HG02852 (cell line): ENCODE data around the gene MRC1.

Experiments
- ATAC-seq: cut with Tn5 transposase; IDR thresholded peaks from one replicate; pipeline ENCODE4 v1.9.1; 2021; ENCODE audit warnings: mild to moderate bottlenecking, moderate library complexity; ENCODE audit not compliant: unreplicated experiment

The MRC1 gene

DNA sequence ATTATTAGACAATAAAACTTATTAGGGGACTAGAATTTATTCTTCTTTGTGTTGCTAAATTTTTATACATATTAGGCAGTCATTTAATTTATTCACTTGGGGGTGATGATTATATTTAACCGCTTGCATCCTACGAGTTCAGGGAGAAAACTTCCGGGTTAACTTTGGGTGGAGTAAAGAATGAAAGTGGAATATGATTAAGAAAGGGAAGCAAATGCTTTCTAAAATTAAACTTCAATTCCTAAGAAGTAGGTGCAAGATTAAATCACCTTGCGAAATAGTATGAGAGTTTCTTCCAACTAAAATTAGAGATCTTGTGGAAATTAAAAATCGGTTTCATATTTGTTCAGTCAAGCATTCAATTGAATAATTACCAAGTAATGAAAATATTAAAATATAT, 33.5 kb downstream of the MRC1 start:
- ATAC-seq = no peak

DNA sequence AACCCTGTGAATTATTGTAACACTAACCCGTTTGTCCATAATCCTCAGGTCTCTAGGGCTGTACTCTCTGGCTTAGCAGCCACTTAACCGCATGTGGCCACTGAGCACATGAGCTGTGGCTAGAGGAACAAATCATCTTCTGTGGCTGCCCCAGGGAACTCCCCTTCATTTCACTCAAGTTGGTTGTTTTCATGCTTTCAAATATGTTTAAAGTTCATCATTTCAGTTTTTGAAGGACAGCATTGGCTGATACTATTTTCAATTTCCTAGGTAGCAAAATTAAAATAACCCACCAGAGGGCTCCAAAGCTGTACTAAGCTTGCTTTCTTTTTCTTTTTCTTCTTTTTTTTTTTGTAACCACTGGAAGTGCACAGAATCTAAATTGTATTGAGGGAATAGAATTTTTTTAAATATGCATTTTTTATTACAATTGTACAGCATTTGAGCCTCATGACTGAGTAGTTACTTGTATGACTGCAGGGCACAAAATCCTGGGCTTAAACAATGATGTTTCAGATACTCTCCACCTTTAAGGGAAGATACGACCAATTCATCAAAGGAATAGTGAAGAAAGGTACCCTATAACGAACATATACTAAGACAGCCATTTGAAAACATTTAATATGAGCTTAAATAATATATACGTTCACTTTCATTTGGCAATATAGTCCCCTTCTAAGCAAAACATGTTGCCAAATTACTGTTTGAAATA, 38.6 kb downstream of the MRC1 start:
- ATAC-seq = no peak

DNA sequence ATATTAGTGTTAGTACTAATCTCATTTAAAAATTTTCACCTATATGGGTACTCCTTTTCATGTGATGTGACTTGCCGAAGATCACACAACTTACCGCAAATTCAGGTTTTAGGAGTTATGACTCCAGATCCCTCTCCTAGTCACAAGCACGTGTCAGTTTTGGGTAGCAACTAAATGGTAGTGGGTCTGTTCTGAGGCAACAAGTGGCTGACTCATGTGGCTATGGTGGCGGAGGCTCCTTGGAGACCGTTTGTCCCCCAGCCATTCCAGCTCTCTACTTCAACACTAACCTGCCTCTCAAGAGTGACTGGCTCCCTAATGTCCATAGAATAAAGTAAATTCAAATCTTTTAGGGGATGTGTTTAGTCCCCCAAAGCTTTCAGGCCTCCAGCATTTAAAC, 39.5 kb downstream of the MRC1 start:
- ATAC-seq = no peak

DNA sequence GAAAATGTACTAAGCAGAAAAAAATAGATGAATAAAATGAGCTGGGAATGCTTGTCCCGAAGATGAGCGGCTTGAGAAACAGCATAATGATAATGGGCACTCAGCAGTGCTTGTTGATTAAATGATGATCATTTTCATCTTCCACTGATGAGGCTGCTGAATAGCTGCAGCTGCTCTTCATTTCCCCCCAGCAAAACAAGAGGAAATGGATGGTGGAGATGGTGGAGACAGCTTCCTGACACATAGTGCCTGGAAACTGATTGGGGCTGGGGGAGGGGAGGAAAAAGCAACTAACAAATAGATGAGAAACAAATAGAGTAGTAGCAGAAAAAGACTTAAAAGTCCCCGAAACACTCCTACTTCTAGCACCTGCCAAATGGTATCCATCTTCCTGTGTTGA, 41.4 kb downstream of the MRC1 start:
- ATAC-seq = no peak

DNA sequence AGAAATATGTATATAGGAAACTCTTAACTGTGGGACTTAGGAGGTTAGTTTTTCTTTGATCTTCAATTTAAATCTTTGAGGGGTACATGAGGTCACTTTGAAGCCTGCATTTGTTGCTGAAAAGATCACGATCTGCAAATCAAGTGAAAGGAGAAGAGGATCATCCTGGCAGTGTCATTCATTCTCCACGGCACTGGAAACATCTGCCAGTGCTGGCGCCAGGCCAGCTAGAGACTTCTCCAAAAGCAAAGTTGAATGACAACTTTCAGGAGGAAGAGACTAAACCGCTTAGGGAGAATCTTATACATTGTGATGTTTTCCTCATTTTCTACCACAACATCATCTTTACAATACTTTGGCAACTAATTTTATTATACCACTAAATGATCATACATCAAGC, 42.5 kb downstream of the MRC1 start:
- ATAC-seq = no peak

DNA sequence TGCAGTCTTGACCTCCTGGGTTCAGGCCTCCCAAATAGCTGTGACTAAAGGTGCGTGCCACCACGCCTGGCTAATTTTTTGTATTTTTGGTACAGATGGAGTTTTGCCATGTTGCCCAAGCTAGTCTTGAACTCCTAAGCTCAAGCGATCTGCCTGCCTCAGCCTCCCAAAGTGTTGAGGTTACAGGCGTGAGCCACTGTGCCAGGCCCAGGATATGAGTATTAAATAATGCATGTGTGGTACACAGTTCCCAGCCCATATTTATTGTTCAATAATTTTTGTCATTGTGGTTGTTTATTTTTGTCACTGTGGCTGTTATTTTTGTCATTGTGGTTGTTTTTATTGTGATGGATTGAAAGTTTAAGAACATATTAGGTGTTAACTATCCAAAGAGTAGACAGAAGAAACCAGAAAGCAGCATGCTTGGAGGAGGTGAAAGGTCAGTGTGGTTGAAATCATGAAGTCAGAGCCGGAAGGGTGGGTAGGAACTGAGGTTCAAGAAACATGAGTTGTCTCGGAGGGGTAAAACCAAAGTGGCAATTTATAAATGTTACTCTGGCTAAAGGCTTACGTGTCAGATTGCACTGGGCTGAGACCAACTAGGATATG, 45.0 kb downstream of the MRC1 start:
- no peak for ATAC-seq

DNA sequence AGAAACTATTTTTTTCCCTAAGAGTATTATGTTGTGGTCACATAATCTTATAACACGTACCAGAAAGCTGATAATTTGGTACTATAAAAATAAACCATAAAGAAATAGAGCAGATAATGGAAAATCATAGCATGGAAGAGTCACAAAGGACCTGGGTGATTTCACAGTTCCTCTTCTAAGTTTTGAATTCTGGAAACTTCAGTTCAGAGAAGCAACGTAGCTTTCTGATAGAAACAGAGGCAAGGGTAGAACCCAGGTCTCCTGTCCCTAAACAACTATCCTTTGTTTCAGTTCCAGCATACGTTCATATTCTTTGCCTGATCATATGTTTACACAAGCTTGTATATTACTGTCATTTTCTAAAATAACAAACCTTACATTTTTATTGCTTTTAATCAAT, 47.9 kb downstream of the MRC1 start:
- no peak for ATAC-seq

DNA sequence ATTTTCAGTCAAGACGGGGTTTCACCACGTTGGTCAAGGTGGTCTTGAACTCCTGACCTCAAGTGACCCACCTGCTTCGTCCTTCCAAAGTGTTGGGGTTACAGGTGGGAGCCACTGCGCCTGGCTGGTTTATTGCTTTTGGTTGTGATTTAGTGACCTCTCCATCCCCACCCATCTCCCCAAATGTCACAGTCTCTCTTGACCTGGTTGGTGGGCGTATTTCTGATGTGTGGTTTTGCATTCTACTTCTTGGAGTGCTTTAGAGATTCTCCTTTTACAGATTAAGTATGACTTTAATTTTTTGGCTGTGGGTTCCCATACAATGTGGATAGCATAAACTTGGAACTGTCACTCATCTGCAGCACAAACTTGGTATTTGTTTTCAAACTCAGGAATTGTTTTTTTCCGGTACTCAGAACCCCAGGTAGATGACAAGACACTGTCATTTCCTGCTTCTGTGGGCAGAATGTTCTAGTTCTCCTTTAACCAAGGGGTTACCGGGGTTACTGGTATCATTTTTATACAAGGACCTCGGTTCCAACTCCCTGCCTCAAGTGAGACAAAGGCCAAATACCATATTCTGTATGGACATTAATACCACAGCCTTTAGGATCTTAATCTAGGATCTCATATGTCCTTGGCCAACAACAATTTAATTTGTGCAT, 50.5 kb downstream of the MRC1 start:
- ATAC-seq = no peak

DNA sequence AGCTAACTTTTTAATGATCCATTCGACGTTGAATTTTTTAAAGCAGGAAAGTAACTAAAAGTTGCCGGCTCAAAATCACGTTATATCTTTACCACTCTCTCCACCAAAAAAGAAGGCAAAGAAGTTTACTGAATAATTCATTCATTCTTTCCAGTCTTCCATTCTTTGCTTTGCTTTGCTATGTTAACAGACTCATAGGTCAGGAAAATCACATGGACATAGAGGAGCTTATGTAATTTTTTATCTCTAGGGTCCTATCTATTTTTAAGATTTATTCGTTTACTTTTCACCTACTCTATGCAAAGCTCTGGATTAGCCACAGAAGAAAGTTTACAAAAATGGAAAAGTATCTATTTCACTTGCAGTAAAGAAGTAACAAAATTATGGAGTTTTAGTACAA, 52.6 kb downstream of the MRC1 start:
- ATAC-seq = no peak

DNA sequence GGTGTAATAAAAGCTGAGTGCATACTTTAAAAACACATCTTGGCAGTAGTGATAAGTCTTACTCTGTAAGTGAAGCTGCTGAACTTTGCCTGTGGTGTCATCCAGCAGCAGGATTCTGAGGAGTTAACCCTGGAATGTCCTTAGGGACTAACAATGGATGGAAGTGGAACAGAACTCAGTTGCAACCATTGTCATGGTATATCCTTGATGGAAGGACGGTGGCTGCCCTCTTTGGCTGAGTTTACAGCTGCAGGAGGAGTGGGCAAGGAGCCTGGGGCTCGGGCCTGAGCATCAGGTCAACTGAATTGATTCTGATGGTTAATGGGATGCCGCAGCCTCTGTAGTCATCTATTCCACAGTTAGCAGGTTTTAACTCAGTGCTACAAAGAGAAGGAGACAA, 56.2 kb downstream of the MRC1 start:
- ATAC-seq = no peak

DNA sequence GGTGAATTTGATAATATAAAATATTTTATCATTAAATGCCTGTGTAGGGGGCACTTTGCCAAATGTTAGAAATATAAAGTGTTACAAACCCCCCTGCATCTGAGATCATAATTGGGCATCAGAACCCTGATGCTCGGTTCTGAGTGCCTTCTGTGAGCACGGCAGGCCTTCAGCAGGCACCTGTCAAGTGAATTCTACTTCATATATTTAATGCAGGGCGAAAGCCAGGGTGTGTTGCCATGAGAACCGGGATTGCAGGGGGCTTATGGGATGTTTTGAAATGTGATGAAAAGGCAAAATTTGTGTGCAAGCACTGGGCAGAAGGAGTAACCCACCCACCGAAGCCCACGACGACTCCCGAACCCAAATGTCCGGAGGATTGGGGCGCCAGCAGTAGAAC, 57.2 kb downstream of the MRC1 start:
- no peak for ATAC-seq

DNA sequence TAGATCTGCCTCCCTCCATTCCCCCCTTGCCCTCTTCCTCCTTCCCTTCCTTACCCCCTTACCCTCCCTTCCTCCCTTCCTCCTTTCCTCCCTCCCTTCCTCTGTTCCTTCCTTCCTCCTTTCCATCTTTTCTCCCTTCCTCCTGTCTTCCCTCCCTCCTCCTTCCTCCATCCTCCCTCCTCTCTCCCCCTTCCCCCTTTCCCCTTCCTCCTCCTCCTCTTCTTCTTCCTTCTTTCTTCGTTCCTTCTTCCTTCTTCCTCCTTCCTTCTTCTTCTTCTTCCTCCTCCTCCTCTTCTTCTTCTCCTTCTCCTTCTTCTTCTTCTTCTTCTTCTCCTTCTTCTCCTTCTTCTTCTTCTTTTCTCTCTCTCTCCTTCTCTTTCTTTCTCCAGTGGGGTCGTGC, 57.9 kb downstream of the MRC1 start:
- ATAC-seq = no peak

DNA sequence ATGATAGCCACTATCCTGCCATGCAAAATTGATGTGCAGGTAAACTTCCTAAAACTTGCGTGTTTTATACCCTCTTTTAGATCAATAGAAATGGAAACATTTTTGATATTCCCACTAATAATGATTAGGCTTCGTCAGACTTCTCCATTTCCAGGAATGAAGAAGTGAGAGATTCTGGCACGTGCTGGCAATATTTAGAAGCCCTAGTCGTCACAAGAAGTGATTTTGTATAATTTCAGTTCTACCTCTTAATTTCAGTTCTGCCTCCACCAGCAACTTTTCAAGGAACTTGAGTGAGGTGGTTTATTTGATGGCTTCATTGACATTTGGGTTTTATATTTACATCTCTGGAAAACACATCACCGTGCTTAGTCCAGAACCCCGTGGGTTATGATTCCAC, 61.9 kb downstream of the MRC1 start:
- no peak for ATAC-seq

DNA sequence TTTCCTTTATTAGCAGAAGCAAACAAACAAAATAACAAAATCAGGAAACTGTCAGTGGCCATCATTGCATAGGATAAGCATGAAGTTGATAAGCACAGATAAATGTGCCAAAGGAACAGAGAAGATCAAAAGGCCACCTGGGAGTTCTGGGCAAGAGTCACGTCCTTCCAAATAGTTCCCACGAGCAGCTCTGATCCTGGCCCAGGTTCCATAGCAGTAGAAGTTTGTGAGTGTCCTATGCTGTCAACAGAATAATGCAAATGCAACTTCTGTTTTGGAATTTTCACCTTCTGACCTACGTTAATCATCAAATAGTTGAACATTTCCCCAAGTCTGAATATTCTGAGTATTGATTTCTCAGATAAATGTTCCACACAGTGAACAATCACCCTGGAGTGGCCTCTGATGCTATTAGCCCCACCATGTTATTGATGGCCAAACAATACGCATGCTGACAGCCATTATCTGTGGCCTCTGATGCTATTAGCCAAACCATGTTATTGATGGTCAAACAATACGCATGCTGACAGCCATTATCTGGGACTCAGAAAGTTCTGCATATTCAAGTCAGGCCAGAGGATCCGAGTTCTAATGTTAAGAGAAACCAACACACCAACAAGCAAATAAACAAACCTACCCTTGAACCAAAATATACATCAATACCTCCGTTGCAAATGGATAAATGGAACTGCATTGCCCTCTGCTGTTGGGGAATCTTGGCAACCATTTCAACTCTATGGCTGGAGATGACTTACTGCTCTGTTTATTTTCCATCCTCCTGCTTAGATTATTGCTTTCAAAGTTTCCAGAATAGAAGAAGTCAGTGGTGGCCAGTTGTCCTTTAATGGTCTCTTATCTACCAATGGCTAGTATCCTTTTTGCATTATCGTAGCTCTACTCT, 63.3 kb downstream of the MRC1 start:
- ATAC-seq = no peak

DNA sequence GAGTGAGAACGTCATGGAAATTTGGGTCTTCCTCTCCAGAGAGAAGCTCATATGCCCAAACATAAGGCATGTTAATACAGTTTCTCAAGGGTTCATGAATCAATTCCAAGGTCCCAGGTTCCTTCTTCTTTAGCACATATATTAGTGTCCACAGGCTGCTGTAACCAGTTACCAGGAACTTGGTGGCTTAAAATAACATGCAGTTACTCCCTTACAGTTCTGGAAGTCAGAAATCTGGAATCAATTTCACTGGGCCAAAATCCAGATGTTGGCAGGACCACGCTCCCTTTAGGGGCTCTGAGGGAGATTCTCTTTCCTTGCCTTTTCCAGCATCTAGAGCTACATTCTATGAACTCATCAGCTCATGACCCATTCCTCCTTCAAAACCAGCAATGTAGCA, 64.8 kb downstream of the MRC1 start:
- ATAC-seq = no peak

DNA sequence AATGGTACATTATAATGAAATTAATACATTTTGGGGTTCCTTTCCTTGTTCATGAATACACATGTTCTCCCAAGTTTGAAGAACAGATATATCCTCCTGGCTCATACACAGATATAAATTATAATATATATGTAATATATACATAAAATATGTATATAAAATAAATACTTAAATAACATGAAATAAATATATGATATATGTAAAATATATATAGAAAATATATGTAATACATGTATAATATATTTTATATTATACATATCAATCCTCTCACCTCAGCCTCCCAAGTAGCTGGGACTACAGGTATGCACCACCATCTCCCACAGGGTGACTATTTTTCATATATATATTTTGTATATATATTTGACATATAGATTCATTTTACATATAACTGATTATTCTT, 68.0 kb downstream of the MRC1 start:
- ATAC-seq = no peak

DNA sequence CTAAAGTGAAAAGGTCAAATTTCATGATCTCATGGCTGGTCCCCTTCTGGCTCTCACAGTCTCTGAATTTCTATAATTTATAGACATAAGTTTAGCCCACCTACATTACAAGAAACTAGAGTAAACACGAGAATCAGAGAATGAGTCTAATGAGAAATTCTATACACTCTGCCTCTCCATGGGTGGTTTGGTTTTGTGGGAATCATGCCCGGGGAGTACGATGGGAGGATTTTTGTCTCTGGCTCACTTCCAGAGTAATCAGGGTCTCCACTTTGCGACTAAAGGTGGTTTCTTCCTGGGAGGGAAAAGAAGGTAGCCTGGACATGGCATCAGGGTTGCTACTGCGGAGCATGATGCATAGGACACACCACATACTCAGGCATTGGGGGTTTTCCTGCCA, 69.7 kb downstream of the MRC1 start:
- no peak for ATAC-seq

DNA sequence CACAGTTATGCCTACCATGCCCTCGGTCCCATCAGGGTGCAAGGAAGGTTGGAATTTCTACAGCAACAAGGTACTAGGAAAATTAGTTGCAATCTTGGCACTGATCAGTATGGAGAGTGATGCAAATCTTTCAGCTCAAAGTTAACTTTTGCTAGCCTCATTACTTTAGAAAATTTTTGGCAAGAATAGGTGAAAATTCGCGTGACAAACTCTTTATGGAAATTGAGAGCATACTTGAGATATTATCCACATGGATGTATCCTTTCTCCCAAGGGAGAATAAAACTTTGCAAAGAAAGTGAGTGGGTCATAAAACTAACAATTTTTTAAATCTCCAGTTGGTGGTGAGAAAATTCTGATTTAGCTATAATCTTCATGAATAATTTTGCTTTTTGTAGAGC, 71.5 kb downstream of the MRC1 start:
- ATAC-seq = no peak

DNA sequence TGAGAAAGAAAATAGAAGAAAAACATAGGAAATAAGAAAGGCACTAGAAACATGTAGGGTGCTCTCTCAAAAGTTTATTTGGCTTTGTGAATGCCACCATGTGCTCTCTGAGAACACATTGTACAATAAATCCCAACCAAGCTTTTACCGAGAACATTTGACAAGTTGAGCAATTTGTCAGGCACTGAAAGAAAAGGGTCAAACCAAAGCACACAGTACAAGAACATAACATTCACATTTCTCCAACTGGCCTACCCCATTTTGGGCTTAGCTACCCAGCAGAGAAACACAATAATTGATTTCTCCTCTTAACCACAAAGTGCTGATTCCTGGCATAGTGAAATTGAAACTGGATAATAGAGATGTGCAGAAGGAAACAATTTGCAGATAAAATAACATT, 73.4 kb downstream of the MRC1 start:
- no peak for ATAC-seq

DNA sequence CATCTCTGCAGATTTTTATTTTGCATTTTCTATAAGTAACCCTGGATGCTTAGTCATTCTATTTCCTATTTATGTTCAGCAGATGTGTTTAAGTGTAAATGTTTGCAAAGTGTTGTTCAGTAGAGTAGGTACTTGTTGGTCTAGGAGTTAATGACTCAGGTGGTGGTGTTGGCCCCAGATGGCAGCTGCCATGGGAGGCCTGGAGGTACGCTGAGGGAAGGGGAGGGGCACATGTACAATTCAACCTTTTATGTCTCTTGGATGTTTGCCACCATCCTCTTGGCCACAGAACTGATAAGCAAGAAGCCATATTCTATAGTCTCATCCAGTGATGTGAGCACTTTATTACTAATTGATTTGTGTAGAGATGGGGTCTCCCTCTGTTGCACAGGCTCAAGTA, 74.5 kb downstream of the MRC1 start:
- ATAC-seq = no peak

DNA sequence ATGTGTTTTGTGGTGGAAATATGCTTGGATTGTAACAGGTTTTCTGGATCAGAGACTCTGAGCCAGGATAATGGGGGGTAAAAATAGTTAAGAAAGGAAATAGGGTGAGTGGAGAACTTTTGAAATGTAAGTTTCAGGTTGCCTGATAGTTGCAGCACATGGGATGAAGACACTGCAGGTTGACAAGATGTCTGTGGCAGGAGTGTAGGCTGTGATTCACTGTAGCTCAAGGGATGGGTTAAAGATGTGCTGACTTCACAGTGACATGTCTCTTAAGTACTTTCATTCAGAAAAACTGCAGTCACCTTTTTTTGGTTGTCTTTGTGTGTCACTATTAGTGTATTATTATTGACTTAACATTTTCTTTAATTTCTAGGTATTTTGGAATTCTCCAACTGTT, 79.0 kb downstream of the MRC1 start:
- ATAC-seq = no peak

DNA sequence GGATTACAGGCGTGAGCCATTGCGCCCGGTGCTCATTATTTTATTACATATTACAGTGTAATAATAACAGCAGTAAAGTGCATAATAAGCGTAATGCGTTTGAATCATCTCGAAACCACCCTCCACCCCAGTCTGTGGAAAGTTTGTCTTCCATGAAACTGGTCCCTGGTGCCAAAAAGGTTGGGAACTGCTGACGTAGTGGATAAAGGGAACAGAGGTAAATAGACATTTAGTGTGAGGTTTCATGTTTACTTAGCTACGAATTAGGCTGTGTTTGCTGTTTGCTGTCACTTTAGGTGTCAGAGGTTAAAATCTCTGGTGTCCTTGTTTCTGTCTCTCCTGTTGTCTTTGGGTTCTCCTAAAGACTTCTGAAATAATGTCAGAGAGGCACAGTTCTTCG, 82.3 kb downstream of the MRC1 start:
- no peak for ATAC-seq
